Measurements from ENCODE around the gene PHLPP1. TPM values are rescaled to one million over a fixed set of nuclear protein-coding genes. Genes with fewer than 3 reads are reported as not detected.

PHLPP1 gene
- polyA plus RNA-seq, 2 of the 4 experiments (the other 2 are of a cell fraction): 6.5 to 12.1 TPM

DNA sequence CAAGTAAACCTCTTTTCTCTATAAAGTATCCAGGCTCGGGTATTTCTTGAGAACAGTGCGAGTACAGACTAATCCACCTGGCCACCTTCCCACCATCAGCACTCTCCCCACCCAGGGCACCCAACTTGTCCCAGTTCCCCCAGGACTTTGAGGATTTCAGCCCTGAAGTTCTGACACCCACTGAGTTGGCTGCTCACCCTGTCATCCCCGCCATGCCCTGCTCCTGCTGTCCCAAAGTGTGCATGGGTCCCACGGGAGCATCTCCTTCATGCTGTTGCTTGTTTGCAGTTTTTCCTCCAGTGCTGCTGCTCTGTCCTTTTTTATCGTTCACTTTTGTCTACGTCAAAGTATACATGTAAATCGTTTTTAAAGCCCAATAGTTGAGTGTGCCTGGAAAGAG, 273.9 kb downstream of the PHLPP1 start:
- Histone ChIP-seq H3K4me2 (no peak overlapping the region), H3K4me3 (no peak overlapping the region), H3K27ac (no peak overlapping the region), H3K4me1 (no peaks in the 10 kb centered on the region), H3K9me3 (no peaks in the 10 kb centered on the region)
- CTCF ChIA-PET: interaction anchor here (2.2 kb wide), 1 partner anchor 403 kb away, joined by 6 read pairs; no protein-coding TSS in a partner anchor
- POLR2A ChIA-PET: no interaction called here
- no peak for TF ChIP-seq SREBF2 (IDR thresholded peaks at IDR 0.05)
- no peak for TF ChIP-seq ESRRA (IDR thresholded peaks at IDR 0.05; ENCODE audit: borderline replicate concordance, low read length)
- TF ChIP-seq CBX2 (IDR thresholded peaks at IDR 0.05; ENCODE audit: borderline replicate concordance, low read depth): no peak
- TF ChIP-seq PHF8 (IDR thresholded peaks at IDR 0.05; ENCODE audit: borderline replicate concordance, low read depth): no peak
- no peak for TF ChIP-seq FOSB (CRISPR knock-in tag; IDR thresholded peaks at IDR 0.05)
- no peak for TF ChIP-seq CHD4 (IDR thresholded peaks at IDR 0.05; ENCODE audit: borderline replicate concordance)
- TF ChIP-seq GATA3 (IDR thresholded peaks at IDR 0.05; ENCODE audit: borderline replicate concordance): no peak
- no peak for TF ChIP-seq HOXB5 (CRISPR knock-in tag; IDR thresholded peaks at IDR 0.05)
- TF ChIP-seq, protein P1, sequence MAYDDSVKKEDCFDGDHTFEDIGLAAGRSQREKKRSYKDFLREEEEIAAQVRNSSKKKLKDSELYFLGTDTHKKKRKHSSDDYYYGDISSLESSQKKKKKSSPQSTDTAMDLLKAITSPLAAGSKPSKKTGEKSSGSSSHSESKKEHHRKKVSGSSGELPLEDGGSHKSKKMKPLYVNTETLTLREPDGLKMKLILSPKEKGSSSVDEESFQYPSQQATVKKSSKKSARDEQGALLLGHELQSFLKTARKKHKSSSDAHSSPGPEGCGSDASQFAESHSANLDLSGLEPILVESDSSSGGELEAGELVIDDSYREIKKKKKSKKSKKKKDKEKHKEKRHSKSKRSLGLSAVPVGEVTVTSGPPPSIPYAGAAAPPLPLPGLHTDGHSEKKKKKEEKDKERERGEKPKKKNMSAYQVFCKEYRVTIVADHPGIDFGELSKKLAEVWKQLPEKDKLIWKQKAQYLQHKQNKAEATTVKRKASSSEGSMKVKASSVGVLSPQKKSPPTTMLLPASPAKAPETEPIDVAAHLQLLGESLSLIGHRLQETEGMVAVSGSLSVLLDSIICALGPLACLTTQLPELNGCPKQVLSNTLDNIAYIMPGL (CRISPR knock-in tag; IDR thresholded peaks at IDR 0.05; ENCODE audit: borderline replicate concordance): no peak
- TF ChIP-seq JUNB (IDR thresholded peaks at IDR 0.05): no peak
- TF ChIP-seq NFE2L2 (conservative IDR thresholded peaks at IDR 0.05; ENCODE audit: low read length): no peak
- TF ChIP-seq RCOR1 (IDR thresholded peaks at IDR 0.05; ENCODE audit: low read depth, low read length): no peak
- no peak for TF ChIP-seq EHMT2 (IDR thresholded peaks at IDR 0.05; ENCODE audit: low read depth)
- TF ChIP-seq MAFK (IDR thresholded peaks at IDR 0.05; ENCODE audit: partially characterized antibody): no peak
- FAIRE-seq (no peak), ATAC-seq (no peak), DNase-seq (ENCODE audit: low read depth in 1 of 2, low spot score in 1 of 2) (no peak)
- WGBS (ENCODE audit: missing lambda C conversion rate): 64% methylated on average over 7 of the region's 7 CpGs

DNA sequence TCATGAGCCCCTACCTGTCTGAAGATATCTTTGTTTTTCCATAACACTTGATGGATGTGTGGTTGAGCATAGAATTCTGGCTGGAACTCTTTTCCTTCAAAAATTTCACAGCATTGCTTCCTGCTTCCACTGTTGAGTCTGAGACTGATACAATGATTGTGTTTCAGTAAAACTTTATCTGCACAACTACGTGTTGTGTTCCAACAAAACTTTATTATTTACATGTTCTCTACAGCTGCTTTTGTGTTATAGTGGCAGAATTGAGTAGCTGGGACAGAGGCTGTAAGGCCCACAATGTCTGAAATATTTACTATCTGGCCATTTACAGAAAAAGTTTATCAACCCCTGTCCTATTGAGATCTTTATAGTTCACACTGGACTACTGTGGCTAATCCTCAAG, 275.3 kb downstream of the PHLPP1 start:
- POLR2A ChIA-PET: no interaction called here
- FAIRE-seq (no peak), ATAC-seq (no peak), DNase-seq (ENCODE audit: low read depth in 1 of 2, low spot score in 1 of 2) (no peak)
- Histone ChIP-seq H3K4me2 (no peak overlapping the region), H3K4me1 (no peaks in the 10 kb centered on the region), H3K27ac (no peak overlapping the region), H3K4me3 (no peak overlapping the region), H3K9me3 (no peaks in the 10 kb centered on the region)
- TF ChIP-seq RAD21 (conservative IDR thresholded peaks at IDR 0.05 in 1 of 2, IDR thresholded peaks at IDR 0.05 in 1 of 2) (no peak), PHF8 (IDR thresholded peaks at IDR 0.05; ENCODE audit: borderline replicate concordance, low read depth) (no peak), CEBPB (IDR thresholded peaks at IDR 0.05) (no peak), ZSCAN20 (CRISPR knock-in tag; IDR thresholded peaks at IDR 0.05) (no peak), MAFK (IDR thresholded peaks at IDR 0.05; ENCODE audit: partially characterized antibody) (no peak), ESRRA (IDR thresholded peaks at IDR 0.05; ENCODE audit: borderline replicate concordance, low read length) (no peak)
- CTCF ChIA-PET: interaction anchor here (1.2 to 2.2 kb wide), 2 partner anchors 8 to 404 kb away, joined by 3 to 6 read pairs; no protein-coding TSS in a partner anchor
- WGBS (ENCODE audit: missing lambda C conversion rate): 50% methylated on average over 1 of the region's 1 CpG

DNA sequence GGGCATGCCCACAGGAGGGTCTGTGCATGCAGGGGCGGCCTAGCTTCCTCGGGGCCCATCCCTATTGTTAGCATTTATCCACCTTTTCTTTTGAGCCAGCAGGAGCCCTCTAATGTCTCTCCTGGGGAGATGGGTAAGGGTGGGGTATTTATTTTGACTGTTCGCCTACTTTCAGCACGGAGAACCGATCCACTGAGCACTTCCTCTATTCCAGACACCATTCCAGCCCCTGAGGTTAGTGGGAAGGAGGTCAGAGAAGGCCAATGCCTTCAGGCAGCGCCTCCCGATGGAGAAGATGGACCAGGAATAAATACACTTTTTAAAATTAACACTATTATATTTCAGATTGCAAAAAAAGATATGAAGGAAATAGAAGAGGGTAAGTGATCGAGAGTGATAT, 276.0 kb downstream of the PHLPP1 start:
- ChIA-PET CTCF (interaction anchor here (1.2 kb wide), 1 partner anchor 9 kb away, joined by 3 read pairs; no protein-coding TSS in a partner anchor), POLR2A (no interaction called here)
- ATAC-seq (no peak), FAIRE-seq (no peak), DNase-seq (ENCODE audit: low read depth in 1 of 2, low spot score in 1 of 2) (no peak)
- no peaks in the 10 kb centered on the region for H3K4me1 ChIP-seq
- TF ChIP-seq HDAC2 (IDR thresholded peaks at IDR 0.05) (no peak), TP53 (CRISPR knock-in tag; IDR thresholded peaks at IDR 0.05) (no peak), RAD21 (conservative IDR thresholded peaks at IDR 0.05 in 1 of 2, IDR thresholded peaks at IDR 0.05 in 1 of 2) (no peak), CEBPB (IDR thresholded peaks at IDR 0.05) (no peak), ZC3H11A (IDR thresholded peaks at IDR 0.05) (no peak), RCOR1 (IDR thresholded peaks at IDR 0.05; ENCODE audit: low read depth, low read length) (no peak), ZNF302 (CRISPR knock-in tag; IDR thresholded peaks at IDR 0.05) (no peak), FOXS1 (CRISPR knock-in tag; IDR thresholded peaks at IDR 0.05) (no peak), TFCP2L1 (CRISPR knock-in tag; IDR thresholded peaks at IDR 0.05) (no peak)
- TF ChIP-seq, protein P2, sequence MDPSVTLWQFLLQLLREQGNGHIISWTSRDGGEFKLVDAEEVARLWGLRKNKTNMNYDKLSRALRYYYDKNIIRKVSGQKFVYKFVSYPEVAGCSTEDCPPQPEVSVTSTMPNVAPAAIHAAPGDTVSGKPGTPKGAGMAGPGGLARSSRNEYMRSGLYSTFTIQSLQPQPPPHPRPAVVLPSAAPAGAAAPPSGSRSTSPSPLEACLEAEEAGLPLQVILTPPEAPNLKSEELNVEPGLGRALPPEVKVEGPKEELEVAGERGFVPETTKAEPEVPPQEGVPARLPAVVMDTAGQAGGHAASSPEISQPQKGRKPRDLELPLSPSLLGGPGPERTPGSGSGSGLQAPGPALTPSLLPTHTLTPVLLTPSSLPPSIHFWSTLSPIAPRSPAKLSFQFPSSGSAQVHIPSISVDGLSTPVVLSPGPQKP (IDR thresholded peaks at IDR 0.05; ENCODE audit: low read depth, low read length): no peak
- TF ChIP-seq, protein P3, sequence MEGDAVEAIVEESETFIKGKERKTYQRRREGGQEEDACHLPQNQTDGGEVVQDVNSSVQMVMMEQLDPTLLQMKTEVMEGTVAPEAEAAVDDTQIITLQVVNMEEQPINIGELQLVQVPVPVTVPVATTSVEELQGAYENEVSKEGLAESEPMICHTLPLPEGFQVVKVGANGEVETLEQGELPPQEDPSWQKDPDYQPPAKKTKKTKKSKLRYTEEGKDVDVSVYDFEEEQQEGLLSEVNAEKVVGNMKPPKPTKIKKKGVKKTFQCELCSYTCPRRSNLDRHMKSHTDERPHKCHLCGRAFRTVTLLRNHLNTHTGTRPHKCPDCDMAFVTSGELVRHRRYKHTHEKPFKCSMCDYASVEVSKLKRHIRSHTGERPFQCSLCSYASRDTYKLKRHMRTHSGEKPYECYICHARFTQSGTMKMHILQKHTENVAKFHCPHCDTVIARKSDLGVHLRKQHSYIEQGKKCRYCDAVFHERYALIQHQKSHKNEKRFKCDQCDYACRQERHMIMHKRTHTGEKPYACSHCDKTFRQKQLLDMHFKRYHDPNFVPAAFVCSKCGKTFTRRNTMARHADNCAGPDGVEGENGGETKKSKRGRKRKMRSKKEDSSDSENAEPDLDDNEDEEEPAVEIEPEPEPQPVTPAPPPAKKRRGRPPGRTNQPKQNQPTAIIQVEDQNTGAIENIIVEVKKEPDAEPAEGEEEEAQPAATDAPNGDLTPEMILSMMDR (IDR thresholded peaks at IDR 0.05): no peak
- no peak overlapping the region for H3K4me2 ChIP-seq
- H3K9me3 ChIP-seq: no peaks in the 10 kb centered on the region
- H3K4me3 ChIP-seq: no peak overlapping the region
- H3K27ac ChIP-seq: no peak overlapping the region
- WGBS (ENCODE audit: missing lambda C conversion rate): 68% methylated on average over 8 of the region's 8 CpGs
